ENCODE results near the gene FAT2.

DNA sequence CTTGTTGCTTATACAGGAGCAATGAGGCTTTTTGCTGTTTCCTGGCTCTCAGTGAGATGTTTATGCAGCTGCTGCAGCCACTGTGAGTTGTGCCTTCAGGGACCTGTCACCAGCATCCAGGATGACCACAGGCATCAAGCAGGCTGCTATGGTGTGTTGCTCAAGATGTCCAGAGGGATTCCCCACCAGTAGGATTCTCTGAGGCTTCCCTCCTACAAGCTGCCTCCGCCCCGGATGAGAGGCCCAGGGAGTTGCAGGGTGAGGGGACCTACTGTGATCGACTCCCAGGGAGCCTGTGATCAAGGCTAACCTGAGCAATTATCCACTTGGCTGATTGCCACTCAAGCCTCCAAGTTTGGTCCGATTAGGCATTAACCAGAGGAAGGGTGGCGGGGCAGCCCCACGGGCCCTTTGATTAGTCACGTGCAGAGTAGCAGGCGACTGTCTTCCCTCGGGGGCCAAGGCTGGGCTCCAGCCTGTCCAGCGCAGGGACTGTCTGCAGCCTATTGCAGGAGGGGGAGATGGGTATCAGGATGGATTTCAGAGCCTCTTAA lies 1.8 kb upstream of the FAT2 start:
- TF ChIP-seq, protein P1, sequence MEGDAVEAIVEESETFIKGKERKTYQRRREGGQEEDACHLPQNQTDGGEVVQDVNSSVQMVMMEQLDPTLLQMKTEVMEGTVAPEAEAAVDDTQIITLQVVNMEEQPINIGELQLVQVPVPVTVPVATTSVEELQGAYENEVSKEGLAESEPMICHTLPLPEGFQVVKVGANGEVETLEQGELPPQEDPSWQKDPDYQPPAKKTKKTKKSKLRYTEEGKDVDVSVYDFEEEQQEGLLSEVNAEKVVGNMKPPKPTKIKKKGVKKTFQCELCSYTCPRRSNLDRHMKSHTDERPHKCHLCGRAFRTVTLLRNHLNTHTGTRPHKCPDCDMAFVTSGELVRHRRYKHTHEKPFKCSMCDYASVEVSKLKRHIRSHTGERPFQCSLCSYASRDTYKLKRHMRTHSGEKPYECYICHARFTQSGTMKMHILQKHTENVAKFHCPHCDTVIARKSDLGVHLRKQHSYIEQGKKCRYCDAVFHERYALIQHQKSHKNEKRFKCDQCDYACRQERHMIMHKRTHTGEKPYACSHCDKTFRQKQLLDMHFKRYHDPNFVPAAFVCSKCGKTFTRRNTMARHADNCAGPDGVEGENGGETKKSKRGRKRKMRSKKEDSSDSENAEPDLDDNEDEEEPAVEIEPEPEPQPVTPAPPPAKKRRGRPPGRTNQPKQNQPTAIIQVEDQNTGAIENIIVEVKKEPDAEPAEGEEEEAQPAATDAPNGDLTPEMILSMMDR (conservative IDR thresholded peaks at IDR 0.05; ENCODE audit: low read length), result no peak
- no peak for TF ChIP-seq EZH2phosphoT487 (IDR thresholded peaks at IDR 0.05; ENCODE audit: borderline replicate concordance, low read depth, low read length)

Measured in OCI-LY7 (cell line).